ENCODE results near the gene ZNF532. TPM values are rescaled to one million over a fixed set of nuclear protein-coding genes. Genes with fewer than 3 reads are reported as not detected.

ZNF532 gene
- total RNA-seq, 1 donor from 2014 or later = 137 TPM

DNA sequence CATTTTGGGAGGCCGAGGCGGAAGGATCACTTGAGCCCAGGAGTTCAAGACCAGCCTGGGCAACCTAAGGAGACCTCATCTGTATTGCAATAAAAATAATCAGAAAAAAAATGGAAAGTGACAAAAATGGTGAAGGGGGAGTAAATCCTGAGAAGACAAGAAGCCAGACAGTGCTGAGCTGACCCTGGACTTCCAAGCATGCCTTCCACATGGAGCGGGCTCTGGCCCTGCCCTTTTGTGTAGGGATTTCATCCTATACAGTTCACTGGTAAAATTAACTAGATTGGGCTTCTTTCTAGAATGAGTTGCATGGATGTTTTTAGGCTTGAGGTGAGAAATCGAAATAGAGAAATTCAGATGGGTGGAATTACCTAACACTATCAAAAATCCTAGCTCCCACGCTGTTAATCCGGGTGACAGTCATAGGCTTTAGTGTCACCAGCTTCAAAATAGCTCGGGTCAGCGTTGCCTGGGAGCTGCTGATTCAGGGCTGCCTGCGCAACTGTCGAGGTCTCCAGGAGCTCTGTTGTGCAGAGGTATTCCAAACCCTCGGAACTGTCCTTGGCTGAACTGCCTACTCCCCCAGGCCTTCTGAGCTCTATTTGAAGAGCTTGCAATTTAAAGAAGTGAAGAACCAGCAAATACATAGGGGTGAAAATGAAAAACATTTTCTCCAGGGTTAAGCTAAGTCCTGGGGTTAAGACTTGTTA, 21.5 kb upstream of the ZNF532 start:
- H3K4me1 ChIP-seq = peaks cover 51% of the 10 kb centered on the region
- H3K4me3 ChIP-seq = no peak overlapping the region
- peaks cover 24% of the 10 kb centered on the region for H4K20me1 ChIP-seq (ENCODE audit: low read depth)
- H3K4me2 ChIP-seq = peak overlapping the region; percentile 58
- no peaks in the 10 kb centered on the region for H3K9me3 ChIP-seq (ENCODE audit: low read depth)
- Mint-ChIP-seq H3K4me3 (peak overlapping the region; percentile 11), H3K9me3 (peaks cover 14% of the 10 kb centered on the region), H3K4me1 (peaks cover 73% of the 10 kb centered on the region), H3K36me3 (no peaks in the 10 kb centered on the region), H3K27me3 (ENCODE audit: insufficient read depth, low read depth) (peaks cover 14% of the 10 kb centered on the region), H3K27ac (peak overlapping the region; percentile 97)
- H3K27ac ChIP-seq = no peak overlapping the region
- no peaks in the 10 kb centered on the region for H3K36me3 ChIP-seq
- peaks cover 62% of the 10 kb centered on the region for H3F3A ChIP-seq (ENCODE audit: low read depth)
- no peak overlapping the region for H3K9ac ChIP-seq
- H3K27me3 ChIP-seq = peaks cover 14% of the 10 kb centered on the region
- H3K79me2 ChIP-seq (ENCODE audit: low read depth) = no peaks in the 10 kb centered on the region
- no peak for TF ChIP-seq EZH2phosphoT487 (IDR thresholded peaks at IDR 0.05)
- TF ChIP-seq EZH2 (IDR thresholded peaks at IDR 0.05) = no peak
- TF ChIP-seq, protein P1, sequence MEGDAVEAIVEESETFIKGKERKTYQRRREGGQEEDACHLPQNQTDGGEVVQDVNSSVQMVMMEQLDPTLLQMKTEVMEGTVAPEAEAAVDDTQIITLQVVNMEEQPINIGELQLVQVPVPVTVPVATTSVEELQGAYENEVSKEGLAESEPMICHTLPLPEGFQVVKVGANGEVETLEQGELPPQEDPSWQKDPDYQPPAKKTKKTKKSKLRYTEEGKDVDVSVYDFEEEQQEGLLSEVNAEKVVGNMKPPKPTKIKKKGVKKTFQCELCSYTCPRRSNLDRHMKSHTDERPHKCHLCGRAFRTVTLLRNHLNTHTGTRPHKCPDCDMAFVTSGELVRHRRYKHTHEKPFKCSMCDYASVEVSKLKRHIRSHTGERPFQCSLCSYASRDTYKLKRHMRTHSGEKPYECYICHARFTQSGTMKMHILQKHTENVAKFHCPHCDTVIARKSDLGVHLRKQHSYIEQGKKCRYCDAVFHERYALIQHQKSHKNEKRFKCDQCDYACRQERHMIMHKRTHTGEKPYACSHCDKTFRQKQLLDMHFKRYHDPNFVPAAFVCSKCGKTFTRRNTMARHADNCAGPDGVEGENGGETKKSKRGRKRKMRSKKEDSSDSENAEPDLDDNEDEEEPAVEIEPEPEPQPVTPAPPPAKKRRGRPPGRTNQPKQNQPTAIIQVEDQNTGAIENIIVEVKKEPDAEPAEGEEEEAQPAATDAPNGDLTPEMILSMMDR (IDR thresholded peaks at IDR 0.05) = no peak
- DNase-seq (ENCODE audit: low spot score) = peak; percentile 79
- no peak overlapping the region for H2AFZ ChIP-seq (replicated peaks)

DNA sequence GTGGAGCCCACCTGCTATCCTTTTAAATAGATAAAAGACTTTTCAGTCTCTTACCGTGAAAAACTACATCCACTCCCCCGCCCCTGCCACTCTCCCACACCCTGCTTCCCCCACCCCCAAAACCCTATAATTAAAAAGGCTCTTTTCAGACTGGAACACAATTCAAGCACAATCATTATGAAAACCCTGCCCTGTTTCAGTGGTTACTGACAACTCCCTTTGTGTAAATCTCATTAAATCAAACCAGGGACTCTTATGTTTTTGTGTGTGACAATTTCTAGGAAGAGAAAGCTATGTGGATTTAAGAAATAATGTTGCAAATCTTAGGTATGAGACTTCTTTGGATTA, 21.0 kb upstream of the ZNF532 start:
- Histone ChIP-seq H3K4me2 (peak overlapping the region; percentile 58), H4K20me1 (ENCODE audit: low read depth) (peaks cover 27% of the 10 kb centered on the region), H3K4me1 (peaks cover 56% of the 10 kb centered on the region), H3K36me3 (no peaks in the 10 kb centered on the region), H3K79me2 (ENCODE audit: low read depth) (no peaks in the 10 kb centered on the region), H3K9ac (no peak overlapping the region), H3K4me3 (no peak overlapping the region), H2AFZ (replicated peaks) (no peak overlapping the region), H3K27ac (no peak overlapping the region), H3K27me3 (peaks cover 14% of the 10 kb centered on the region), H3F3A (ENCODE audit: low read depth) (peaks cover 67% of the 10 kb centered on the region), H3K9me3 (ENCODE audit: low read depth) (no peaks in the 10 kb centered on the region)
- H3K27me3 Mint-ChIP-seq (ENCODE audit: insufficient read depth, low read depth) = peaks cover 18% of the 10 kb centered on the region
- H3K9me3 Mint-ChIP-seq = peaks cover 16% of the 10 kb centered on the region
- DNase-seq (ENCODE audit: low spot score) = no peak
- TF ChIP-seq EZH2 (IDR thresholded peaks at IDR 0.05) (no peak), EZH2phosphoT487 (IDR thresholded peaks at IDR 0.05) (no peak)
- TF ChIP-seq, protein P1 (IDR thresholded peaks at IDR 0.05) = no peak
- no peaks in the 10 kb centered on the region for H3K36me3 Mint-ChIP-seq
- peak overlapping the region; percentile 24 for H3K4me3 Mint-ChIP-seq
- H3K27ac Mint-ChIP-seq = peak overlapping the region; percentile 97
- H3K4me1 Mint-ChIP-seq = peaks cover 78% of the 10 kb centered on the region

DNA sequence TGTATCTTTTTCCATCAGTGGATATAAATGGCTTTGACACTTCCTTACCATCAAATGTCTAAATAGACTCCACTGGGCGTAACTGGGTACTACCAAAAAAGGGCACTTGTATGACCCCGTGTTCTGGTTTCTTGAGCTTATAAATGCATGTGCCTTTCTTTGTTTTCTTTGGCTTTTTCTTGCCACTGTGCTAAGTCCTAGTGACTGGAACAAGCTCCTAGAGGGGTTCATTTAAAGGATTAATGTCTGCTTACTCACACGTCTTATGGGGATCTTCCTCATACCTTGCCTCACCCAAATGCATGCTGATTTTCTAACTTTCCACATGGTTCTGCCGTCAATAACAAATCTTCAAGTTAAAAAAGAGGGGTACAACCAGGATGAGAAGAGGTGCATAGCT, 19.8 kb upstream of the ZNF532 start:
- peak overlapping the region; percentile 15 for H3K4me3 Mint-ChIP-seq
- peak overlapping the region; percentile 78 for H3K27ac Mint-ChIP-seq

More for the DNA sequence above, 19.8 kb upstream of the ZNF532 start:
- H3K9me3 Mint-ChIP-seq = peaks cover 15% of the 10 kb centered on the region
- no peaks in the 10 kb centered on the region for H3K36me3 Mint-ChIP-seq
- H3K4me1 Mint-ChIP-seq = peaks cover 84% of the 10 kb centered on the region
- no peaks in the 10 kb centered on the region for H3K9me3 ChIP-seq (ENCODE audit: low read depth)
- H3K27ac ChIP-seq = no peak overlapping the region
- peaks cover 60% of the 10 kb centered on the region for H3K4me1 ChIP-seq
- peaks cover 19% of the 10 kb centered on the region for H3K27me3 ChIP-seq
- no peak for DNase-seq (ENCODE audit: low spot score)
- no peak overlapping the region for H3K9ac ChIP-seq
- no peak overlapping the region for H2AFZ ChIP-seq (replicated peaks)
- H3K4me3 ChIP-seq = no peak overlapping the region
- H3K36me3 ChIP-seq = no peaks in the 10 kb centered on the region
- no peak overlapping the region for H3K4me2 ChIP-seq
- no peaks in the 10 kb centered on the region for H3K79me2 ChIP-seq (ENCODE audit: low read depth)
- H4K20me1 ChIP-seq (ENCODE audit: low read depth) = peaks cover 27% of the 10 kb centered on the region
- H3K27me3 Mint-ChIP-seq (ENCODE audit: insufficient read depth, low read depth) = peaks cover 27% of the 10 kb centered on the region
- TF ChIP-seq EZH2 (IDR thresholded peaks at IDR 0.05) = no peak
- TF ChIP-seq EZH2phosphoT487 (IDR thresholded peaks at IDR 0.05) = no peak
- peaks cover 77% of the 10 kb centered on the region for H3F3A ChIP-seq (ENCODE audit: low read depth)
